OCI-LY7 (cell line): ENCODE data around the gene KMO.

Experiments
- CTCF ChIP-seq: fragments of 200-600 bp; sonication (generic); conservative IDR thresholded peaks from 2 replicates; pipeline ENCODE4 v1.5.1; 2014; ENCODE audit warnings: mild to moderate bottlenecking, antibody characterized with exemption, low read length, moderate library complexity, mixed read lengths
- EZH2phosphoT487 ChIP-seq: fragments of 200-600 bp; sonication (generic); IDR thresholded peaks from 2 replicates; pipeline ENCODE4 v1.6.1; 2018; ENCODE audit warnings: low read depth, borderline replicate concordance, mild to moderate bottlenecking, mixed run types, antibody characterized with exemption, low read length, moderate library complexity, mixed read lengths

DNA sequence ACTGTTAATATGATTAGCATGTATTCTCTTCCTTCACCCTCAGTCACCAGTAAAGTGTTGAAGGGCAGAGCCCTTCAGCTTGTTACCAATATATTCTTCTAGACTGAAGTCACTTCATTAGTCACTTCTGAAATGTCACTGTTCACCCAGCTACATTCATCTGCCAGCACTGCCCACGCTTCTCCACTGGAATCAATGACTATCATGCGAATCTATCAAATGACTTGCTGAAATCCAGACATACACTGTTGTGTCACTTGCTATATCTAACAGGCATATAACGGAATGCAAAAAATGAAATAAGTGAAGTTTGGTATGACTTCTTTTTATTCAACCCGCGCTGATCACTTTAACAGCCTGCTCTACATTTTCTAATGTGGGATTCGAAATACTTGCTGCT is 28.7 kb upstream of the KMO start:
- TF ChIP-seq CTCF (no peak), EZH2phosphoT487 (no peak)
